Measurements from ENCODE around the gene ZNF385B. TPM values are rescaled to one million over a fixed set of nuclear protein-coding genes. Genes with fewer than 3 reads are reported as not detected.

The ZNF385B gene
- not detected in 2 replicates for total RNA-seq

GRCh38 chr2:179861416-179862067 is at the start of gene ZNF385B:
ZNF385B (minus strand) TSS chr2:179861612.

Other genes starting within 250 kb of the ZNF385B start
- 12.1 and 12.2 TPM in 2 replicates for gene CWC22, start 145.7 kb upstream of the ZNF385B start, total RNA-seq

Data from myometrial cell (primary cell).